HG02885 (cell line): Measurements from ENCODE around the gene SEC14L3.

Source experiments
- ATAC-seq: cut with Tn5 transposase; IDR thresholded peaks from one replicate; pipeline ENCODE4 v1.9.1; 2021; ENCODE audit warnings: mild to moderate bottlenecking; ENCODE audit not compliant: unreplicated experiment, poor library complexity

Gene SEC14L3

DNA sequence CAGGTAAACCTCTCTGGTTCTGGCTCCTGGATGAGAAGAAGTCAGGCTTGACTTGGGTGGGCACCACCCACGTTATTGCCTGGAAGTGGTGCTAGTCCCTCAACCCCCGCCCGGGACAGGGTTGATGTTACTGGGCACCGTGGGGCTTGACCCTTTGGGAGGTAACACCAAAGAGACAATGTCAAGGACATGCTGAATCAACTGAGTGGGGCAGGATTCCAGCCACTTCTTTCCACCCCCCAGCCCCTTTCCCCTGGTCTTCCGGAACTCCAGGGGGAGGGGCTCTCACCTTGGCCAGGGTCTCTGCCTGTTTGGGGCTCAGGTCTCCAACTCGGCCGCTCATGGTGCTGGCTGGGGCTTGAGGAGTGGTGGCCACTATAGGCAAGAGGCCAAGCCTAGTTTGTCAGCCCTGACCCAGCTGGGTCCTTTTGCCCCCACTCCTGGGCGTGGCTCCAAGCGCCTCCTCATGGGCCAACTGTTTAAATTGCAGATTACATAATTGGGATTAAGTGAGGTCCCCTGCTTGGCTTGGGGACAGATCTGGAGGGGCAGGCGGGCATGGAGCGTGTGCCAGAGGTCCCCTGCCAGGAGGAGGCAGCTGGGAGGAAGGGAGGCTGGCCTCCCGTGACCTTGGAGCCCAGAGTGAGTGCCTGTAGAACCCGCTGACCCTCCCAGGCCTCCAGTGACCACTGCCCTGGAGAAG lies at the start of gene SEC14L3:
Gene SEC14L3, minus strand, starts transcription at position 402 of the 703 bp plus-strand sequence. Its CDS starts 59 bp downstream, at position 343.
- ATAC-seq: no peak

DNA sequence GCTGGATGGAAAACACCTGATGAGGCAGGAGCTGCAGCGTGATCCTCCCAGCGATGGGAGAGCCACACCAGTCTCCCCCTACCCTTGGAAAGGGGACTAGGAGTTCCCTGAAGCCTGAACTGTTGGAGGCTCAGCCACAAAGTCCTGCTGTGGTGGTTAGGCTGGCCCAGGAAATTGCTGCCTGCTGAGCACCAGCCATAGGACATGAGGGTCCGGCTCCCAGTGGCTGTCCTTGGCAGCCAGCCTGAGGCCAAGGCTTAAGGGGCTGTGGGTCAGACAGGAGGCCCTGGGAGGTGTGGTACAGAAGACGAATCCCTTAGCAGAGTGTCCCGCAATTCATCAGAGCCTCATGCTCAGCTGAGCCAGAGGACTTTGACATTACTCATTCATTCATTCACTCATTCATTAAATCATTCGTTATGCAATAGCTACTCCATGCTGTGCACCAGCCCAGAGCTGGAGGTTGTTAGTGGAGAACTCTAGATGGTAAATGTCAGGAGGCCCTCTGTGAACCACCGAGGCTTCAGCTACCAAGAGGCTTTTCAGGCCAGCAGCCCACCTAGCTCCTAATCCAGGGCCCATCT lies 48.1 kb upstream of the SEC14L3 start:
- ATAC-seq: no peak

GRCh38 chr22:30516731-30517130 lies 44.9 kb upstream of the SEC14L3 start:
- ATAC-seq: no peak

- no peak for ATAC-seq
Observed at GRCh38 chr22:30516273-30516672, 44.5 kb upstream of the SEC14L3 start.

DNA sequence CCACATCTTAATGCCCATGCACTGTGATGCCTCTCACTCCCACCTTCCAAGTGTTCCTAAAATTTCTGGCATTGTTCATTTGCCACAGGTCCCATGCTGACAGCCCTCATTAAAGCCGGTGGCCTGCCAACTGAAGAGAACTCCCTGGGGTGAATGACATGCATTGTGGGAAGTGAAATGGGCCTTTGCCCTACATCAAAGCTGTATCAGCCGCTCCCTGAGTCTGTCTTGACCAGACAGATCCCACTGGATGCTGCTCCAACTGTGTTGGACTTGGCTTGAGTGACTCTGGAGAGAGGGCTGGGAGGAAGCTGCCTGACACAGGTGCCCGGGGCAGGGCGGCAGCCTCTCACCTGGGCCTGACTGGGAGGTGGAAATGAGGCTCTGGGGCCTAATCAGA lies 42.4 kb upstream of the SEC14L3 start:
- ATAC-seq: no peak

GRCh38 chr22:30513462-30513861 lies 41.6 kb upstream of the SEC14L3 start:
- no peak for ATAC-seq

- ATAC-seq: no peak
Observed at GRCh38 chr22:30511911-30512310, 40.1 kb upstream of the SEC14L3 start.

DNA sequence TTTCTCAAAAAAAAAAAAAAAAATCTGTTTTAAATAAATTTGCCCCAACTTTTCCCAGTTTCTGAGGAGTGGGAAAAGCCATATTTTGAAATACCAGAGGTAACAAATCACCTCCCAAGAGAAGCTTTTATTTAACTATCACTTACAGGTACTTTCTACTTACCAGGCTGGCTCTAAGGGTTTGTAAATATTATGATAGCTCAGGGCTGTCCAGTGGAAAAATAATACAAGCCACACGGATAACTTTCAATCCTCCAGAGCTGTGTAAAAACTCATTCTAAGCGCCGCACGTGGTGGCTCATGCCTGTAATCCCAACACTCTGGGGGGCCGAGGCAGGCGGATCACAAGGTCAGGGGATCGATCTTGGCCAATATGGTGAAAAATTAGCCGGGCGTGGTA lies 39.3 kb upstream of the SEC14L3 start:
- no peak for ATAC-seq

DNA sequence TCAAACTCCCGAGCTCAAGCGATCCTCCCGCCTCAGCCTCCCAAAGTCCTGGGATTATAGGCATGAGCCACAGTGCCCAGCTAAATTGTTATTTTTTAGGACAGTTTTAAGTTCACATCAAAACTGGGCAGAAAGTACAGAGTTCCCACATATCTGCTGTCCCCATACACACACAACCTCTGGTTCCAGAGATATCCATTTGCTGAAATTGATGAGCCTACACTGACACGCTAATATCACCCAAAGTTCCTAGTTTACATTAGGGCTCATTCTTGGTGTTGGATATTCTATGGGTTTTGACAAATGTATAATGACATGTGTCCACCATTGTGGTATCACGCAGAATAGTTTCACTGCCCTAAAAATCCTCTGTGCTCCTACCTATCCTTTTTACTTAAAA lies 36.4 kb upstream of the SEC14L3 start:
- no peak for ATAC-seq

DNA sequence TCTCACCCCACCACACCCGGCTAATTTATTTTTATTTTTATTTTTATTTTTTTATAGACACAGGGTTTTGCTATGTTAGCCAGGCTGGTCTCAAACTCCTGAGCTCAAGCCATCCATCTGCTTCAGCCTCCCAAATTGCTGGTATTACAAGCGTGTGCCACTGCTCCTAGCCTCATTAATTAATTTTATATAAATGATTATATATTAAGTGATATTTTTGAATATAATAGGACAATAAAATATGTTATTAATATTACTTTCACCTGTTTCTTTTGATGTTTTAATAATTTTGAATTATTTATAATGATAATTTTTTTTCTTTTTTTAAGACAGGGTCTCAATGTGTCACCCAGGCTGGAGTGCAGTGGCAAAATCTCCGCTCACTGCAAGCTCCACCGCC lies 35.9 kb upstream of the SEC14L3 start:
- ATAC-seq: no peak

DNA sequence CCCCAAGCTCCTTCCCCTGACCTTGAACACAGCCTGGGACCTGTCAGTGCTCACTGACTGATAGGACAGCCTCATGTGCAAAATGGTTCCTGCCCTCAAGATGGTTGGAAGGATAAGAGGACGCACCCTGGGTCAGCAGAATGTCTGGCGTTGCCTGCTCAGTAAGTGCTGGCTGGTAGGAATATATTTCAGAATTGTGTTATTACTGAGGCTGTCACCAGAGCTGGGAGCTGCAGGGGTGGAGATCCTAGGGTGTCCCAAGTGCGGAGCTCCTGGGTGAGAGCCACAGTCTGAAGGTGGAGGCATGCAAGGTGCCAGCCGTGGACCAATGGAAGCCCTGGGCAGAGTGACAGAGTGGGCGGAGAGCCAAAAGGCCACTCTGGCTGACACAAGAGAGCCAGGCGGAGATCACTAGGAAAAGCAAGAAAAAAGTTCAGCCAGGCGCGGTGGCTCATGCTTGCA lies 34.7 kb upstream of the SEC14L3 start:
- no peak for ATAC-seq

DNA sequence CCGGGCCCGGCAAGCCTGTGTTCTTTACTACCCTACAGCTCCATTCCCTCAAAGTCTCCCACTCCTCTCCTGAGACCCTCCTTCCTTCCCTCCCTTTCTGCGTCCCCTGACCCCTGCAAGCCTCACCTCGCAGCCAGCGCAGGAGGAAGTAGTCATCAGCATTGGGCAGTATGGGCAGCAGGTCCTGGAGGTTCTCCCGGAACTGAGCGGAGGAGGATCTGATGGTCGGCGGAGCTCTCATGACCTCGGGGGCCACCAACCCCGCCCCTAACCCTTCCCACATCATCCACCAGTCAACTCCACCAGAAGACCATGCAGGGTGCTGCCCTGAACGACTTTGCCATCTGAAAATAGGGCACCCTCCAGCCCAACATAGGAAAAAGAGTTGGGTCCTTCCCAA lies 31.7 kb upstream of the SEC14L3 start:
- no peak for ATAC-seq

GRCh38 chr22:30502911-30503310 lies 31.1 kb upstream of the SEC14L3 start:
- no peak for ATAC-seq

DNA sequence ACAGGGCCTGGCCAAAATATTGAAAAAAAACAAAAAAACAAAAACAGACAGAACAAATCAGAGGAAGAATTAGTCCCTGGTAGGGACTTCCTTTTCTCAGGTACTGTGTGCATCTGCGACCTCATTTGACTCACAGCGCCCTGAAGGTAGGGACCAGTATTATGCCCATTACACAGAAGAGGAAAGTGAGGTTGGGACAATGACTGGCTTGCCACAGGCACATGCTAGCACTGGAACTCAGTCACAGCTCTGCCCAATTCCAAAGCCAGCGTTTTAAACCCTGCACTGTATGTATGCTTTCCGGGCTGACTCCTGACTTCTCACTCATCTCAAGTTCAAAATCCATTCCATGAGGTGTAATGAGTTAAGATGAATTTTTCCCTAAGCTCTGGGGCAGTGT lies 30.3 kb upstream of the SEC14L3 start:
- no peak for ATAC-seq

DNA sequence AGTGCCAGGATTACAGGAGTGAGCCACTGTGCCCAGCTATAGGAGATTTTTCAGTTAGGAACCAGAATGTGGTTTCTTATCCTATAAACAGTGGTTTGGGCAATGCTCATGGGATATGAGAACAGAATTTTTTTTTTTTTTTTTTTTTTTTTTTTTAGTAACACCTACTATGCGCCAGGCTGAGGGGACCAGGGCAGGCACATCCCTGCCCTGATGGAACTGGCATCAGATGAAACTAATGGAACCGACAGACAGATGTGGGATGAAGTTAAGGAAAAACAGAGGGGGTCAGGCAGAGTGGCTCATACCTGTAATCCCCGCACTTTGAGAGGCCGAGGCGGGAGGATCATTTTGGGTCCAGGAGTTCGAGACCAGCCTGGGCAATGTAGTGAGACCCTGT lies 28.8 kb upstream of the SEC14L3 start:
- ATAC-seq: no peak

DNA sequence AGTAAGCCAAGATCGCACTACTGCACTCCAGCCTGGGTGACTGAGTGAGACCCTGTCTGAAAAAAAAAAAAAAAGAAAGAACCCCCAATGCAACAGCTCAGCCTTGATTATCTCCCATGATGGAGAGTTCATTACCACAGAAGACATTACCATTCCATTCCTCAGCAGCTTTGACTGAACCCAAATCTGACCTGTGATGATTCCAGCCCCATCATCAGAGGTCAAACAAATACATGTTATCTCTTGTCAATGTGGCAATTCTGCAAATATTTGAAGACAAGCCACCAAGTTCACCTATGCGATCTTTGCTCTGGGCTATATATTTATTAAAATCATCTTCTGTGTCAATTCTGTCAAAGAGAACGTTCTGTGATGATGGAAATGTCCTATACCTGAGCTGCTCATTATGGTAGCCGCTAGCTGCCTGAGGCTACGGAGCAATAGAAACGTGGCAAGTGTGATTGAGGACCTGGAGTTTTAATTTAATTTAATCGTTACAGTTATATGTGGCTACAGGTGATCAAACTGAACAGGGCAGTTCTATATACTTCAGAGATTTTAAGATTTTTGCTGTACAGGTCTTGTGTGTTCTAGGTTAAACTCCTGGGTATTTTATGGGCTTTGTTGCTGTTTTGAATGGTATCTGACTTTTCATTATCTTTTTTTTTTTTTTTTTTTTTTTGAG lies 25.8 kb upstream of the SEC14L3 start:
- ATAC-seq: no peak

GRCh38 chr22:30495041-30495784 lies 23.4 kb upstream of the SEC14L3 start:
- ATAC-seq: no peak

- no peak for ATAC-seq
Observed at GRCh38 chr22:30492144-30492543, 20.3 kb upstream of the SEC14L3 start.

GRCh38 chr22:30491381-30491780 lies 19.6 kb upstream of the SEC14L3 start:
- ATAC-seq: no peak

- ATAC-seq: no peak
Observed at GRCh38 chr22:30490399-30490798, 18.6 kb upstream of the SEC14L3 start.

DNA sequence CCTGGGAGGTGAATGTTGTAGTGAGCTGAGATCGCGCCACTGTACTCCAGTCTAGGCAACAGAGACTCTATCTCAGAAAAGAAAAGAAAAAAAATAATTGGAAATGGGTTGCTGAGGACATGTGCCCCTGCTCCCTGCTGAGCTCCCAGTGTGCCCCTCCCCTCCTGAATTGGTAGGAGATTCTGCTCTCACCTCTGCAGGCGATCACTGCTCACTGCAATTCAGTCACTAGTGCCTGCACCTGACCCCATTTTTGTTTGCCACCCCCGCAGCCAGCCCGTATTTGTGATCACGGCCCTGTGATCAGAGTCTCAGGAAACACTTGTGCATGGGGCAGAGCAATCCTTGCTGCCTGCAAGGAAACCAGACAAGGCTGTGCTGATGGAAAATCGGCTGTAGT lies 16.3 kb upstream of the SEC14L3 start:
- no peak for ATAC-seq
